HepG2 (cell line): ENCODE data around the gene TCFL5. TPM values are rescaled to one million over a fixed set of nuclear protein-coding genes. Genes with fewer than 3 reads are reported as not detected.

Source experiments
- CREB1 ChIP-seq, 2 experiments: fragments of 450-650 bp in 1 of 2; IDR thresholded peaks; 2 replicates each; pipeline ENCODE4 v1.6.1; 2016 to 2017; ENCODE audit warnings: control low read depth in 1 of 2, mild to moderate bottlenecking in 1 of 2, missing compliant biosample characterization in 1 of 2, missing genetic modification characterization in 1 of 2
- ESRRA ChIP-seq: sonication (generic); formaldehyde crosslinking; IDR thresholded peaks from 2 replicates; pipeline ENCODE4 v1.5.1; 2020; ENCODE audit warnings: mild to moderate bottlenecking, low read depth, missing genetic modification reagents
- FOXA1 ChIP-seq, 2 experiments: fragments of 450-650 bp in 1 of 2; sonication (generic) in 1 of 2; formaldehyde crosslinking in 1 of 2; IDR thresholded peaks; 2 replicates each; pipeline versions ENCODE4 v1.4.0 to v1.6.1; 2016 to 2020; ENCODE audit warnings: missing genetic modification reagents in 1 of 2
- IKZF1 ChIP-seq: fragments of 450-650 bp; IDR thresholded peaks from 2 replicates; pipeline ENCODE4 v1.7.1; 2016
- NCOR1 ChIP-seq: fragments of 200-600 bp; sonication (generic); IDR thresholded peaks from 2 replicates; pipeline ENCODE4 v1.7.0; 2017; ENCODE audit warnings: antibody characterized with exemption, low read length, borderline replicate concordance
- NFE2L1 ChIP-seq: sonication (generic); formaldehyde crosslinking; IDR thresholded peaks from 2 replicates; pipeline ENCODE4 v1.4.0; 2020; ENCODE audit warnings: missing genetic modification reagents, mild to moderate bottlenecking, borderline replicate concordance
- SP5 ChIP-seq: IDR thresholded peaks from 2 replicates; pipeline ENCODE4 v1.6.1; 2016; ENCODE audit warnings: low read depth, borderline replicate concordance
- TOE1 ChIP-seq: sonication (generic); formaldehyde crosslinking; IDR thresholded peaks from 2 replicates; pipeline ENCODE4 v1.4.0; 2020; ENCODE audit warnings: mild to moderate bottlenecking, missing genetic modification reagents
- U2AF2 ChIP-seq: fragments of 200-400 bp; formaldehyde crosslinking; IDR thresholded peaks from 2 replicates; pipeline ENCODE4 v1.6.1; 2017; ENCODE audit warnings: low read depth, mild to moderate bottlenecking, low read length
- XRCC5 ChIP-seq: fragments of 200-400 bp; formaldehyde crosslinking; optimal IDR thresholded peaks from 2 replicates; pipeline ENCODE3; 2017; ENCODE audit warnings: mild to moderate bottlenecking, low read length
- YEATS4 ChIP-seq: sonication (generic); formaldehyde crosslinking; IDR thresholded peaks from 2 replicates; pipeline ENCODE4 v1.4.0; 2020; ENCODE audit warnings: missing genetic modification reagents, borderline replicate concordance
- ZBTB42 ChIP-seq: sonication (generic); formaldehyde crosslinking; IDR thresholded peaks from 2 replicates; pipeline ENCODE4 v1.5.0; 2020; ENCODE audit warnings: mild to moderate bottlenecking, missing genetic modification reagents
- ZFAT ChIP-seq: sonication (generic); formaldehyde crosslinking; conservative IDR thresholded peaks from 2 replicates; pipeline ENCODE4 v1.8.1; 2023; ENCODE audit warnings: missing genetic modification reagents, inconsistent platforms
- ZNF101 ChIP-seq: sonication (generic); formaldehyde crosslinking; IDR thresholded peaks from 2 replicates; pipeline ENCODE4 v1.4.0; 2020; ENCODE audit warnings: mild to moderate bottlenecking, low read depth, missing genetic modification reagents, borderline replicate concordance
- ZNF598 ChIP-seq: sonication (generic); formaldehyde crosslinking; IDR thresholded peaks from 2 replicates; pipeline ENCODE4 v1.5.1; 2020; ENCODE audit warnings: mild to moderate bottlenecking, missing genetic modification reagents, borderline replicate concordance
- ZNF883 ChIP-seq: sonication (generic); formaldehyde crosslinking; IDR thresholded peaks from 2 replicates; pipeline ENCODE4 v1.5.1; 2020; ENCODE audit warnings: mild to moderate bottlenecking, missing genetic modification reagents; ENCODE audit errors: not compliant biosample characterization
- polyA plus RNA-seq, 8 experiments: library from polyadenylated mRNA; depleted of rRNA in 3 of 8; stranded (reverse) in 7 of 8; unstranded in 1 of 8; fragments of >200 nt; fragmentation: Illumina TruSeq in 4 of 8; extraction: Trizol in 4 of 8; gene quantifications; 2 replicates each; pipeline versions ENCODE4 v1.2.1 to v1.2.3, GENCODE V29; 2011 to 2016; ENCODE audit warnings: low read depth in 4 of 8, missing spikeins in 1 of 8, mixed read lengths in 1 of 8; ENCODE audit not compliant: insufficient read depth in 1 of 8
- total RNA-seq, 5 experiments: library from RNA; depleted of rRNA; stranded (reverse); fragments of >200 nt; fragmentation: Illumina TruSeq; extraction: Trizol; gene quantifications; 2 replicates each; pipeline ENCODE4 v1.2.3, GENCODE V29; 2016; ENCODE audit warnings: low read depth in 1 of 5
- TF ChIP-seq, protein P1 (sequence below): sonication (generic); formaldehyde crosslinking; IDR thresholded peaks from 2 replicates; pipeline ENCODE4 v1.5.0; 2020; ENCODE audit warnings: missing genetic modification reagents, mild to moderate bottlenecking, borderline replicate concordance
- TF ChIP-seq, protein P2 (sequence below): sonication (generic); IDR thresholded peaks from 2 replicates; pipeline ENCODE4 v1.6.1; 2016; ENCODE audit warnings: low read depth, borderline replicate concordance
- TF ChIP-seq, protein P3 (sequence below): sonication (generic); formaldehyde crosslinking; IDR thresholded peaks from 2 replicates; pipeline ENCODE4 v1.8.1; 2023; ENCODE audit warnings: missing genetic modification reagents, mild to moderate bottlenecking, borderline replicate concordance
- TF ChIP-seq, protein P4 (sequence below): sonication (generic); formaldehyde crosslinking; IDR thresholded peaks from 2 replicates; pipeline ENCODE4 v1.4.0; 2020; ENCODE audit warnings: missing genetic modification reagents, borderline replicate concordance
- TF ChIP-seq, protein P5 (sequence below): sonication (generic); formaldehyde crosslinking; IDR thresholded peaks from 2 replicates; pipeline ENCODE4 v1.4.0; 2020; ENCODE audit warnings: missing genetic modification reagents

TCFL5 gene
- total and polyA plus RNA-seq, 2 of the 13 experiments (the other 11 are each of a cell fraction or from before 2014, with no cell fraction given) = 14.8 to 20.0 TPM

DNA sequence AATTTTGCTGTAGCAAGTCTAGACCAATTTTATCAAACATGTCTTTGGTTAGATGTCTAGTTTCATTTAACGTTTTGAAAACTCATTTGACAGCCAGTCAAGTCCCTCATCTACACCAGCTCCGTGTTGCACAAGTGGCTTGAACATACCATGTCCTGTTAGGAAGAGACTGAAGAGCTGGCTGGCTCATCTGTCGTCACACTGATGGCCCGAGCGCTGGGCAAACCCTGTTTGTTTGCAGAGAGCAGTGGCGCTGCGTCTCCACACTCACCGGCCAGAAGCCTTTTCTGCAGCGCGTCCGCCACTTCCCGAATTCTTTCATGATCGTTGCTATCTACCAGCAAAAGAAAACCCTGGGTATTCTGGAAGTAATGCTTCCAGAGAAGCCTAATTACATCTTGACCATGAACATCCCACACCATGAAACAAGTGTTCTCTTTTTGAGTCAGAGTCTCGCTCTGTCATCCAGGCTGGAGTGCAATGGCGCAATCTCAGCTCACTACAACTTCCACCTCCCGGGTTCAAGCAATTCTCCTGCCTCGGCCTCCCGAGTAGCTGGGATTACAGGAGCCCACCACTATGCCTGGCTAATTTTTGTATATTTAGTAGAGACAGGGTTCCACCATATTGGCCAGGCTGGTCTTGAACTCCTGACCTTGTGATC is 10.7 kb upstream of the TCFL5 start (continued):
- TF ChIP-seq, protein P1, sequence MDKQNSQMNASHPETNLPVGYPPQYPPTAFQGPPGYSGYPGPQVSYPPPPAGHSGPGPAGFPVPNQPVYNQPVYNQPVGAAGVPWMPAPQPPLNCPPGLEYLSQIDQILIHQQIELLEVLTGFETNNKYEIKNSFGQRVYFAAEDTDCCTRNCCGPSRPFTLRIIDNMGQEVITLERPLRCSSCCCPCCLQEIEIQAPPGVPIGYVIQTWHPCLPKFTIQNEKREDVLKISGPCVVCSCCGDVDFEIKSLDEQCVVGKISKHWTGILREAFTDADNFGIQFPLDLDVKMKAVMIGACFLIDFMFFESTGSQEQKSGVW (CRISPR knock-in tag) = no peak
- TF ChIP-seq CREB1 (IDR thresholded peaks at IDR 0.05) (peak; percentile 57; the same call in 1 of the 2 replicates), CREB1 (CRISPR knock-in tag; IDR thresholded peaks at IDR 0.05) (no peak), SP5 (no peak), TOE1 (no peak), ZNF883 (CRISPR knock-in tag) (no peak), ZNF598 (CRISPR knock-in tag) (no peak), ZNF101 (CRISPR knock-in tag) (no peak), ZBTB42 (CRISPR knock-in tag) (no peak), FOXA1 (IDR thresholded peaks at IDR 0.05) (no peak), FOXA1 (CRISPR knock-in tag; IDR thresholded peaks at IDR 0.05) (peak; percentile 83), U2AF2 (no peak), ESRRA (CRISPR knock-in tag) (no peak), IKZF1 (no peak), NCOR1 (no peak), NFE2L1 (CRISPR knock-in tag) (no peak), YEATS4 (CRISPR knock-in tag) (no peak), ZFAT (no peak), XRCC5 (peak; percentile 67)
- TF ChIP-seq, protein P2, sequence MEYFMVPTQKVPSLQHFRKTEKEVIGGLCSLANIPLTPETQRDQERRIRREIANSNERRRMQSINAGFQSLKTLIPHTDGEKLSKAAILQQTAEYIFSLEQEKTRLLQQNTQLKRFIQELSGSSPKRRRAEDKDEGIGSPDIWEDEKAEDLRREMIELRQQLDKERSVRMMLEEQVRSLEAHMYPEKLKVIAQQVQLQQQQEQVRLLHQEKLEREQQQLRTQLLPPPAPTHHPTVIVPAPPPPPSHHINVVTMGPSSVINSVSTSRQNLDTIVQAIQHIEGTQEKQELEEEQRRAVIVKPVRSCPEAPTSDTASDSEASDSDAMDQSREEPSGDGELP = no peak
- TF ChIP-seq, protein P3, sequence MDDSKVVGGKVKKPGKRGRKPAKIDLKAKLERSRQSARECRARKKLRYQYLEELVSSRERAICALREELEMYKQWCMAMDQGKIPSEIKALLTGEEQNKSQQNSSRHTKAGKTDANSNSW (CRISPR knock-in tag) = no peak
- TF ChIP-seq, protein P4, sequence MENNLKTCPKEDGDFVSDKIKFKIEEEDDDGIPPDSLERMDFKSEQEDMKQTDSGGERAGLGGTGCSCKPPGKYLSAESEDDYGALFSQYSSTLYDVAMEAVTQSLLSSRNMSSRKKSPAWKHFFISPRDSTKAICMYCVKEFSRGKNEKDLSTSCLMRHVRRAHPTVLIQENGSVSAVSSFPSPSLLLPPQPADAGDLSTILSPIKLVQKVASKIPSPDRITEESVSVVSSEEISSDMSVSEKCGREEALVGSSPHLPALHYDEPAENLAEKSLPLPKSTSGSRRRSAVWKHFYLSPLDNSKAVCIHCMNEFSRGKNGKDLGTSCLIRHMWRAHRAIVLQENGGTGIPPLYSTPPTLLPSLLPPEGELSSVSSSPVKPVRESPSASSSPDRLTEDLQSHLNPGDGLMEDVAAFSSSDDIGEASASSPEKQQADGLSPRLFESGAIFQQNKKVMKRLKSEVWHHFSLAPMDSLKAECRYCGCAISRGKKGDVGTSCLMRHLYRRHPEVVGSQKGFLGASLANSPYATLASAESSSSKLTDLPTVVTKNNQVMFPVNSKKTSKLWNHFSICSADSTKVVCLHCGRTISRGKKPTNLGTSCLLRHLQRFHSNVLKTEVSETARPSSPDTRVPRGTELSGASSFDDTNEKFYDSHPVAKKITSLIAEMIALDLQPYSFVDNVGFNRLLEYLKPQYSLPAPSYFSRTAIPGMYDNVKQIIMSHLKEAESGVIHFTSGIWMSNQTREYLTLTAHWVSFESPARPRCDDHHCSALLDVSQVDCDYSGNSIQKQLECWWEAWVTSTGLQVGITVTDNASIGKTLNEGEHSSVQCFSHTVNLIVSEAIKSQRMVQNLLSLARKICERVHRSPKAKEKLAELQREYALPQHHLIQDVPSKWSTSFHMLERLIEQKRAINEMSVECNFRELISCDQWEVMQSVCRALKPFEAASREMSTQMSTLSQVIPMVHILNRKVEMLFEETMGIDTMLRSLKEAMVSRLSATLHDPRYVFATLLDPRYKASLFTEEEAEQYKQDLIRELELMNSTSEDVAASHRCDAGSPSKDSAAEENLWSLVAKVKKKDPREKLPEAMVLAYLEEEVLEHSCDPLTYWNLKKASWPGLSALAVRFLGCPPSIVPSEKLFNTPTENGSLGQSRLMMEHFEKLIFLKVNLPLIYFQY (CRISPR knock-in tag) = no peak; the same call in 1 of the 2 replicates
- TF ChIP-seq, protein P5, sequence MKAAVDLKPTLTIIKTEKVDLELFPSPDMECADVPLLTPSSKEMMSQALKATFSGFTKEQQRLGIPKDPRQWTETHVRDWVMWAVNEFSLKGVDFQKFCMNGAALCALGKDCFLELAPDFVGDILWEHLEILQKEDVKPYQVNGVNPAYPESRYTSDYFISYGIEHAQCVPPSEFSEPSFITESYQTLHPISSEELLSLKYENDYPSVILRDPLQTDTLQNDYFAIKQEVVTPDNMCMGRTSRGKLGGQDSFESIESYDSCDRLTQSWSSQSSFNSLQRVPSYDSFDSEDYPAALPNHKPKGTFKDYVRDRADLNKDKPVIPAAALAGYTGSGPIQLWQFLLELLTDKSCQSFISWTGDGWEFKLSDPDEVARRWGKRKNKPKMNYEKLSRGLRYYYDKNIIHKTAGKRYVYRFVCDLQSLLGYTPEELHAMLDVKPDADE (CRISPR knock-in tag) = no peak
